ENCODE measurements around the gene YPEL4.
A peak's percentile ranks its signal among the peaks of the same experiment; 100 is the strongest.

GRCh38 chr11:57638005-57638781 is 11.5 kb downstream of the YPEL4 start:
- TF ChIP-seq POLR2A (IDR thresholded peaks at IDR 0.05) (peak in 1 of 4 donors; percentile 43), CTCF (IDR thresholded peaks at IDR 0.05) (no peak), POLR2AphosphoS5 (IDR thresholded peaks at IDR 0.05) (peak; percentile 11 to 31)

Data from upper lobe of left lung (tissue), 4 donors.